Measurements from ENCODE around the gene MAPK14. TPM values are rescaled to one million over a fixed set of nuclear protein-coding genes. Genes with fewer than 3 reads are reported as not detected.
"Not testable (repeated sequence)": the region's sequence is repeated elsewhere in the genome, so short reads cannot be mapped to it uniquely, and the experiment has no call there.

MAPK14 gene
- total RNA-seq (50.6 and 54.1 TPM in 2 replicates), polyA plus RNA-seq (26.6 and 33.3 TPM in 2 replicates), polyA minus RNA-seq (81.3 and 87.7 TPM in 2 replicates), Bru-seq, nascent RNA (percentile 94 among the genes with signal in this experiment), BruChase-seq, experiment 1, labeled RNA remaining after a 6-hour chase (percentile 82 among the genes with signal in this experiment), BruChase-seq, experiment 2, labeled RNA remaining after a 2-hour chase (percentile 88 among the genes with signal in this experiment)
- polyA plus RNA-seq (2011; cell fraction: cytosol; rRNA removed): 27.6 and 28.3 TPM in 2 replicates
- 89.0 and 116 TPM in 2 replicates for polyA plus RNA-seq (2011; cell fraction: nucleus; rRNA removed)
- 38.0 and 46.2 TPM in 2 replicates for polyA plus RNA-seq (2012)
- polyA minus RNA-seq (2011; cell fraction: cytosol; rRNA and poly(A)+ RNA removed): 45.7 TPM
- 122 and 189 TPM in 2 replicates for polyA minus RNA-seq (2011; cell fraction: nucleus; rRNA and poly(A)+ RNA removed)
- long read RNA-seq, full-length matches to known transcripts: 41 of 55 reads
- long read RNA-seq, partial matches to known transcripts: 1 of 55 reads
- long read RNA-seq, other reads (novel, unspliced or antisense): 13 of 55 reads

DNA sequence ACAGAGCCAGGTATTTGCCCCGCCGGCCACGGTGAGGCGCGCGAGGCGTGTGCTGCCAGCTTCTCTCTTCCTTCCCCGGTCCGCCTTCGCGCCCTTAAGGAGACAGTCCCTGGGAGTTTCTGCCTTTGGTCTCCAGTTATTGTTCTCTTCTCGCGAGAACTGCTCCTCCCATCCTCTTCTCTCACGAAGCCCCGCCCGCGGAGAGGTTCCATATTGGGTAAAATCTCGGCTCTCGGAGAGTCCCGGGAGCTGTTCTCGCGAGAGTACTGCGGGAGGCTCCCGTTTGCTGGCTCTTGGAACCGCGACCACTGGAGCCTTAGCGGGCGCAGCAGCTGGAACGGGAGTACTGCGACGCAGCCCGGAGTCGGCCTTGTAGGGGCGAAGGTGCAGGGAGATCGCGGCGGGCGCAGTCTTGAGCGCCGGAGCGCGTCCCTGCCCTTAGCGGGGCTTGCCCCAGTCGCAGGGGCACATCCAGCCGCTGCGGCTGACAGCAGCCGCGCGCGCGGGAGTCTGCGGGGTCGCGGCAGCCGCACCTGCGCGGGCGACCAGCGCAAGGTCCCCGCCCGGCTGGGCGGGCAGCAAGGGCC, at the start of gene MAPK14:
Gene MAPK14 (plus strand): TSS at position 308 of the 587 bp plus-strand sequence. CDS start 350 bp downstream, outside the sequence.
- ChIA-PET CTCF (interaction anchor here (0.7 to 5.6 kb wide), 20 partner anchors 11 to 568 kb away, joined by 3 to 155 read pairs (median 3); no protein-coding TSS in a partner anchor), POLR2A (interaction anchor here (0.6 to 1.0 kb wide), 4 partner anchors 62 to 323 kb away, joined by 3 to 4 read pairs (median 3); no protein-coding TSS in a partner anchor)
- Histone ChIP-seq H4K20me1 (replicated peaks; ENCODE audit: control insufficient read depth, extremely low read depth, insufficient read depth, low read length) (peaks cover 4% of the 10 kb centered on the region), H3K4me1 (ENCODE audit: control insufficient read depth, extremely low read depth, insufficient read depth, low read length) (peaks cover 21% of the 10 kb centered on the region), H3K4me2 (ENCODE audit: insufficient read depth, low read length) (peak within 1 kb of the TSS; percentile 94), H3K9me3 (replicated peaks; ENCODE audit: control insufficient read depth, insufficient read depth, low read length) (no peaks in the 10 kb centered on the region), H3K9me1 (replicated peaks; ENCODE audit: control insufficient read depth, extremely low read depth, insufficient read depth, low read length) (no peaks in the 10 kb centered on the region), H3K79me2 (ENCODE audit: control insufficient read depth, insufficient read depth, low read length) (peaks cover 47% of the 10 kb centered on the region), H3K4me3 (replicated peaks in 1 of 3; ENCODE audit: insufficient read depth in 1 of 3, low read depth in 1 of 3, low read length in 3 of 3) (peak within 1 kb of the TSS; percentile 71 to 96 (median 96)), H3K36me3 (ENCODE audit: control insufficient read depth in 2 of 2, extremely low read depth in 1 of 2, insufficient read depth in 2 of 2, low read length in 2 of 2) (no peaks in the 10 kb centered on the region), H3K27ac (ENCODE audit: insufficient read depth, low read depth, low read length) (peak within 1 kb of the TSS; percentile 61), H3K27me3 (ENCODE audit: control insufficient read depth in 2 of 2, insufficient read depth in 2 of 2, low read length in 2 of 2) (no peaks in the 10 kb centered on the region), H3K9ac (replicated peaks; ENCODE audit: extremely low read depth, insufficient read depth, low read length) (peak within 1 kb of the TSS; percentile 81), H2AFZ (ENCODE audit: low read depth, low read length) (peak within 1 kb of the TSS; percentile 57)
- FAIRE-seq: peak; percentile 91
- peak; percentile 100 for DNase-seq (ENCODE audit: low read depth, low spot score)
- dilution Hi-C loops (cut with MboI; ENCODE audit: extremely low pct_ligation_motif_present, low sequenced_read_pairs) (no loop called here), intact Hi-C loops (cut with micrococcal nuclease) (loop anchor here (1.0 to 2.0 kb wide), 7 partner anchors 68 to 323 kb away; no protein-coding TSS in a partner anchor)
- BruUV-seq (replicated peaks): no TSS peak
- TF ChIP-seq, protein P1, sequence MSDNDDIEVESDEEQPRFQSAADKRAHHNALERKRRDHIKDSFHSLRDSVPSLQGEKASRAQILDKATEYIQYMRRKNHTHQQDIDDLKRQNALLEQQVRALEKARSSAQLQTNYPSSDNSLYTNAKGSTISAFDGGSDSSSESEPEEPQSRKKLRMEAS (IDR thresholded peaks at IDR 0.05; ENCODE audit: insufficient read depth, insufficient read length): no peak
- TF ChIP-seq POLR2A (IDR thresholded peaks at IDR 0.05; ENCODE audit: low read depth, low read length): peak; percentile 95
- no peak for TF ChIP-seq MYC (IDR thresholded peaks at IDR 0.05; ENCODE audit: low read depth, low read length)
- peak; percentile 94 for TF ChIP-seq POLR2AphosphoS5 (IDR thresholded peaks at IDR 0.05; ENCODE audit: insufficient read depth, low read depth, low read length)
- TF ChIP-seq FOS (IDR thresholded peaks at IDR 0.05; ENCODE audit: borderline replicate concordance, insufficient read depth, low read length): no peak
- TF ChIP-seq EZH2 (IDR thresholded peaks at IDR 0.05; ENCODE audit: borderline replicate concordance, low read depth, low read length, severe bottlenecking): no peak
- TF ChIP-seq, protein P2, sequence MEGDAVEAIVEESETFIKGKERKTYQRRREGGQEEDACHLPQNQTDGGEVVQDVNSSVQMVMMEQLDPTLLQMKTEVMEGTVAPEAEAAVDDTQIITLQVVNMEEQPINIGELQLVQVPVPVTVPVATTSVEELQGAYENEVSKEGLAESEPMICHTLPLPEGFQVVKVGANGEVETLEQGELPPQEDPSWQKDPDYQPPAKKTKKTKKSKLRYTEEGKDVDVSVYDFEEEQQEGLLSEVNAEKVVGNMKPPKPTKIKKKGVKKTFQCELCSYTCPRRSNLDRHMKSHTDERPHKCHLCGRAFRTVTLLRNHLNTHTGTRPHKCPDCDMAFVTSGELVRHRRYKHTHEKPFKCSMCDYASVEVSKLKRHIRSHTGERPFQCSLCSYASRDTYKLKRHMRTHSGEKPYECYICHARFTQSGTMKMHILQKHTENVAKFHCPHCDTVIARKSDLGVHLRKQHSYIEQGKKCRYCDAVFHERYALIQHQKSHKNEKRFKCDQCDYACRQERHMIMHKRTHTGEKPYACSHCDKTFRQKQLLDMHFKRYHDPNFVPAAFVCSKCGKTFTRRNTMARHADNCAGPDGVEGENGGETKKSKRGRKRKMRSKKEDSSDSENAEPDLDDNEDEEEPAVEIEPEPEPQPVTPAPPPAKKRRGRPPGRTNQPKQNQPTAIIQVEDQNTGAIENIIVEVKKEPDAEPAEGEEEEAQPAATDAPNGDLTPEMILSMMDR (IDR thresholded peaks at IDR 0.05; ENCODE audit: extremely low read depth in 1 of 2, insufficient read depth in 1 of 2, low read depth in 1 of 2, low read length in 2 of 2): peak; percentile 85 to 89
- TF ChIP-seq JUN (IDR thresholded peaks at IDR 0.05; ENCODE audit: borderline replicate concordance, insufficient read depth, insufficient read length, low read depth): no peak
- TF ChIP-seq GATA2 (IDR thresholded peaks at IDR 0.05; ENCODE audit: insufficient read depth, insufficient read length, low read depth, low read length): no peak

DNA sequence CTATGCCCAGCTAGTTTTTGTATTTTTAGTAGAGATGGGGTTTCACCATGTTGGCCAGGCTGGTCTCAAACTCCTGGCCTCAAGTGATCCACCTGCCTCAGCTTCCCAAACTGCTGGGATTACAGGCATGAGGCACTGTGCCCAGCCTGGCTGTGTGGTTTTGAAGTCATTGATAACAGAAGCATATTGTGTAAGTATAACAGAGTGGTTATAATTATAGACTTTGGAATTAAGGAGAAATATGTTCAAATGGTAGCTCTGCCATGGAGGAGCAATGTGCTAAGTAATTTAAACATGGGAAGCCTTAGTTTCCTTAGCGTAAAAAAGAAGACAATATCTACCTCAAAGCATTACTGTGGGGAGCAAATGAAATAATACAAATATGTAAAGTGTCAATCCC, 47.5 kb upstream of the MAPK14 start:
- FAIRE-seq; H3K9me3 ChIP-seq (replicated peaks; ENCODE audit: control insufficient read depth, insufficient read depth, low read length); H3K36me3 ChIP-seq (ENCODE audit: control insufficient read depth in 2 of 2, extremely low read depth in 1 of 2, insufficient read depth in 2 of 2, low read length in 2 of 2); H3K9me1 ChIP-seq (replicated peaks; ENCODE audit: control insufficient read depth, extremely low read depth, insufficient read depth, low read length); H2AFZ ChIP-seq (ENCODE audit: low read depth, low read length); dilution Hi-C loops (cut with MboI; ENCODE audit: extremely low pct_ligation_motif_present, low sequenced_read_pairs); H4K20me1 ChIP-seq (replicated peaks; ENCODE audit: control insufficient read depth, extremely low read depth, insufficient read depth, low read length); DNase-seq (ENCODE audit: low read depth, low spot score); POLR2A ChIA-PET; H3K4me2 ChIP-seq (ENCODE audit: insufficient read depth, low read length); H3K9ac ChIP-seq (replicated peaks; ENCODE audit: extremely low read depth, insufficient read depth, low read length); H3K4me3 ChIP-seq (replicated peaks in 1 of 3; ENCODE audit: insufficient read depth in 1 of 3, low read depth in 1 of 3, low read length in 3 of 3); intact Hi-C loops (cut with micrococcal nuclease); H3K4me1 ChIP-seq (ENCODE audit: control insufficient read depth, extremely low read depth, insufficient read depth, low read length); H3K27ac ChIP-seq (ENCODE audit: insufficient read depth, low read depth, low read length); H3K79me2 ChIP-seq (ENCODE audit: control insufficient read depth, insufficient read depth, low read length); H3K27me3 ChIP-seq (ENCODE audit: control insufficient read depth in 2 of 2, insufficient read depth in 2 of 2, low read length in 2 of 2); BruUV-seq (replicated peaks): not testable (repeated sequence)
- CTCF ChIA-PET: interaction anchor here (1.2 to 1.7 kb wide), 3 partner anchors 9 to 48 kb away, joined by 3 to 4 read pairs (median 4); partner anchors contain the start of gene MAPK14
